K562 (cell line): ENCODE measurements around the gene SULT2B1. TPM values are rescaled to one million over a fixed set of nuclear protein-coding genes. Genes with fewer than 3 reads are reported as not detected.
A peak's percentile ranks its signal among the peaks of the same experiment; 100 is the strongest.

ENCODE experiments used
- ATAC-seq: fragments of 200-7000 bp; cut with Tn5 transposase; 3 replicates; pipeline ENCODE4 v1.9.1; 2020; ENCODE audit warnings: moderate library complexity
- BruUV-seq: library from RNA; stranded (reverse); fragments of 400-500 nt; replicated peaks from 2 replicates; lab custom pipeline; 2021; lab: Mats Ljungman, UMichigan
- CTCF ChIA-PET: fragments of 300-600 bp; formaldehyde crosslinking; extraction: SDS; loops from one replicate; lab custom pipeline; 2021; ENCODE audit warnings: low intra/inter-chr PET ratio; lab: Yijun Ruan, JAX
- POLR2A ChIA-PET: fragments of 300-600, 350-650 bp; sonication (Branson Sonifier 250); formaldehyde crosslinking; extraction: SDS; loops from one replicate; lab custom pipeline; 2021; ENCODE audit warnings: antibody characterized with exemption, inconsistent platforms; lab: Yijun Ruan, JAX
- DNase-seq, 4 experiments: peaks; one replicate each; pipeline versions ENCODE4 v3.0.0 to v3.0.0-alpha.2; 2011 to 2018; ENCODE audit warnings: low spot score in 3 of 4, mixed read lengths in 3 of 4; ENCODE audit errors: extremely low read depth in 1 of 4
- FAIRE-seq: peaks from 2 replicates; lab custom pipeline; 2011; peaks lifted over from hg19 to GRCh38; lab: Jason Lieb, UNC
- H2AFZ ChIP-seq: 2 replicates; pipeline ENCODE4 v1.6.0; 2011; ENCODE audit warnings: low read depth, low read length, control low read depth, inconsistent platforms
- H3K27ac ChIP-seq: fragments of 200-600 bp; 3 replicates; pipeline ENCODE4 v1.8.0; 2011; ENCODE audit warnings: low read depth, mild to moderate bottlenecking, control low read depth, inconsistent platforms, low read length, moderate library complexity, mixed read lengths; ENCODE audit errors: extremely low read depth
- H3K27me3 ChIP-seq, 2 experiments: fragments of 300-600 bp in 1 of 2; 2 replicates in 1 of 2; 3 replicates in 1 of 2; pipeline versions ENCODE4 v1.6.0 to v1.8.0; 2011; ENCODE audit warnings: inconsistent platforms in 2 of 2, low read length in 2 of 2, mild to moderate bottlenecking in 1 of 2, mixed read lengths in 1 of 2, moderate library complexity in 1 of 2; ENCODE audit not compliant: control insufficient read depth in 2 of 2, insufficient read depth in 2 of 2
- H3K36me3 ChIP-seq: fragments of 300-600 bp; 3 replicates; pipeline ENCODE4 v1.8.0; 2011; ENCODE audit warnings: mild to moderate bottlenecking, low read length, inconsistent platforms; ENCODE audit not compliant: control insufficient read depth, insufficient read depth
- H3K4me1 ChIP-seq, 2 experiments: fragments of 200-600 bp in 1 of 2; replicated peaks in 1 of 2; 2 replicates in 1 of 2; 3 replicates in 1 of 2; pipeline versions ENCODE4 v1.5.1 to v1.8.0; 2011; ENCODE audit warnings: inconsistent platforms in 2 of 2, low read length in 2 of 2, mild to moderate bottlenecking in 1 of 2, mixed read lengths in 1 of 2, moderate library complexity in 1 of 2; ENCODE audit not compliant: control insufficient read depth in 2 of 2, insufficient read depth in 2 of 2
- H3K4me2 ChIP-seq: 2 replicates; pipeline ENCODE4 v1.6.1; 2011; ENCODE audit warnings: low read length, control low read depth, inconsistent platforms, mixed read lengths; ENCODE audit not compliant: insufficient read depth
- H3K4me3 ChIP-seq: fragments of 200-600 bp; sonication (generic), shearing (Covaris generic); 2 replicates; pipeline ENCODE4 v1.5.1; 2016; ENCODE audit warnings: control low read depth, inconsistent platforms
- H3K79me2 ChIP-seq: fragments of 200-600 bp; 3 replicates; pipeline ENCODE4 v1.8.0; 2011; ENCODE audit warnings: low read length, inconsistent platforms; ENCODE audit not compliant: control insufficient read depth, insufficient read depth
- H3K9ac ChIP-seq, 2 experiments: 2 replicates each; pipeline versions ENCODE4 v1.6.0 to v1.6.1; 2011; ENCODE audit warnings: low read depth in 2 of 2, low read length in 2 of 2, control low read depth in 1 of 2, inconsistent platforms in 1 of 2, mild to moderate bottlenecking in 1 of 2, mixed read lengths in 1 of 2; ENCODE audit not compliant: insufficient read depth in 1 of 2
- H3K9me1 ChIP-seq: one replicate; pipeline ENCODE4 v1.6.0; 2011; ENCODE audit warnings: inconsistent platforms, mild to moderate bottlenecking, low read length, moderate library complexity; ENCODE audit not compliant: control insufficient read depth, insufficient read depth
- H3K9me3 ChIP-seq: replicated peaks from 2 replicates; pipeline ENCODE4 v1.5.1; 2011; ENCODE audit warnings: low read depth, low read length, inconsistent platforms; ENCODE audit not compliant: control insufficient read depth, insufficient read depth
- H4K20me1 ChIP-seq: replicated peaks from 2 replicates; pipeline ENCODE4 v1.6.1; 2011; ENCODE audit warnings: low read length, inconsistent platforms, mixed read lengths; ENCODE audit not compliant: control insufficient read depth, insufficient read depth
- MAX ChIP-seq: sonication (generic); formaldehyde crosslinking; IDR thresholded peaks from 2 replicates; pipeline ENCODE4 v1.9.0; 2022; ENCODE audit warnings: mild to moderate bottlenecking, missing genetic modification reagents
- ZNF263 ChIP-seq: sonication (generic); formaldehyde crosslinking; IDR thresholded peaks from 2 replicates; pipeline ENCODE4 v1.8.0; 2022; ENCODE audit warnings: mild to moderate bottlenecking, missing genetic modification reagents, borderline replicate concordance
- ZNF507 ChIP-seq: conservative IDR thresholded peaks from 2 replicates; pipeline ENCODE4 v1.6.1; 2017; ENCODE audit warnings: missing genetic modification characterization, missing compliant biosample characterization
- WGBS: fragments of 100-300 bp; shearing (Covaris generic); methylation state at CpG from one replicate; pipeline ENCODE4 v1.1.6; 2016; ENCODE audit warnings: low coverage, mixed read lengths; ENCODE audit not compliant: insufficient coverage; ENCODE audit errors: missing lambda C conversion rate; 5-methylcytosine and 5-hydroxymethylcytosine counted together
- in situ Hi-C: fragments of 300-500 bp; cut with MboI; formaldehyde crosslinking; loops from 4 replicates; pipeline ENCODE4 v1.15.0; 2018; ENCODE audit warnings: inconsistent platforms, mixed read lengths
- intact Hi-C: fragments of 100-400 bp; cut with micrococcal nuclease; formaldehyde crosslinking; loops from 2 replicates; pipeline ENCODE4 v1.14.2; 2022
- polyA plus RNA-seq, 8 experiments: library from polyadenylated mRNA; depleted of rRNA in 4 of 8; stranded (reverse) in 5 of 8; unstranded in 3 of 8; fragments of >200 nt; fragmentation: Nextera tagmentation in 2 of 8; fragmentation: Illumina TruSeq in 1 of 8; extraction: Ambion mirVana in 2 of 8; extraction: Trizol in 1 of 8; gene quantifications; 2 replicates each; pipeline versions ENCODE4 v1.2.1 to v1.2.3, GENCODE V29; 2011 to 2014; ENCODE audit warnings: inconsistent platforms in 1 of 8, missing spikeins in 1 of 8
- total RNA-seq, 7 experiments: library from RNA; depleted of rRNA in 6 of 7; stranded (reverse); fragments of >200 nt in 6 of 7; fragmentation: Illumina TruSeq in 2 of 7; extraction: Trizol in 2 of 7; gene quantifications; 2 replicates each; pipeline versions ENCODE4 v1.2.1 to v1.2.3, GENCODE V29; 2011 to 2021; ENCODE audit warnings: low replicate concordance in 1 of 7

Gene SULT2B1
- total and polyA plus RNA-seq, 9 of the 15 experiments (the other 6 are each of a cell fraction or from before 2014, with no cell fraction given), result 0.09 to 0.62 (median 0.22) TPM; not detected in 2

GRCh38 chr19:48543121-48543710 is 8.8 kb upstream of the SULT2B1 start:
- H3K4me2 ChIP-seq, result no peak overlapping the region
- BruUV-seq, result no TSS peak
- TF ChIP-seq ZNF507 (no peak), MAX (peak; percentile 43; the same call in 1 of the 2 replicates), ZNF263 (CRISPR knock-in tag) (peak; percentile 58; the same call in 1 of the 2 replicates)
- TF ChIP-seq, all 486 proteins: peak for 2
- ATAC-seq, result no peak
- Histone ChIP-seq H3K27me3 (no peaks in the 10 kb centered on the region), H3K9ac (peak overlapping the region in 1 of 2 experiments; percentile 58; a peak in 2 of 4 replicates), H3K9me1 (no peaks in the 10 kb centered on the region), H4K20me1 (no peaks in the 10 kb centered on the region), H3K27ac (no peak overlapping the region), H3K79me2 (no peaks in the 10 kb centered on the region), H3K4me1 (peaks cover 2 to 17% of the 10 kb centered on the region in 2 experiments; a peak in 2 of 5 replicates), H3K4me3 (no peak overlapping the region), H3K36me3 (no peaks in the 10 kb centered on the region), H3K9me3 (no peaks in the 10 kb centered on the region), H2AFZ (no peak overlapping the region)
- FAIRE-seq, result no peak
- 19% methylated on average over 12 of the region's 19 CpGs for WGBS
- in situ Hi-C loops (no loop called here), intact Hi-C loops (no loop called here)
- ChIA-PET CTCF (interaction anchor here (0.6 kb wide), 1 partner anchor 37 kb away, joined by 4 read pairs; no protein-coding TSS in a partner anchor), POLR2A (interaction anchor here (0.6 to 0.7 kb wide), 2 partner anchors 15 to 1149 kb away, joined by 3 read pairs; no protein-coding TSS in a partner anchor)
- no peak for DNase-seq
